Ovary (tissue), 9 donors: ENCODE measurements around the gene TSPAN5. TPM values are rescaled to one million over a fixed set of nuclear protein-coding genes. Genes with fewer than 3 reads are reported as not detected.

Source experiments
- DNase-seq, 5 donors: peaks; one replicate each; pipeline ENCODE4 v3.0.0-alpha.2; 2019 to 2020
- H3K27ac ChIP-seq, 2 donors: fragments of 200-600 bp; one replicate each; pipeline versions ENCODE4 v1.5.1 to v1.8.0; 2019 to 2022
- H3K27me3 ChIP-seq: fragments of 200-600 bp; one replicate; pipeline ENCODE4 v1.8.0; 2022
- H3K36me3 ChIP-seq: fragments of 200-600 bp; sonication (generic); one replicate; pipeline ENCODE4 v1.5.1; 2019
- H3K4me1 ChIP-seq: one replicate; pipeline ENCODE4 v1.8.1; 2013; ENCODE audit warnings: mild to moderate bottlenecking, moderate library complexity; ENCODE audit not compliant: insufficient read depth
- H3K4me3 ChIP-seq: fragments of 200-600 bp; sonication (generic); one replicate; pipeline ENCODE4 v1.5.1; 2017
- H3K9me3 ChIP-seq, 2 donors: fragments of 200-600 bp in 1 of 2; sonication (generic) in 1 of 2; one replicate each; pipeline versions ENCODE4 v1.5.1 to v1.8.1; 2013 to 2019; ENCODE audit warnings: mild to moderate bottlenecking in 1 of 2, moderate library complexity in 1 of 2
- CTCF ChIP-seq, 3 donors: fragments of 450-650 bp in 2 of 3; fragments of 200-600 bp in 1 of 3; IDR thresholded peaks; one replicate each; pipeline versions ENCODE4 v1.5.1 to v1.8.0; 2016 to 2022; ENCODE audit warnings: antibody characterized with exemption in 3 of 3, mild to moderate bottlenecking in 1 of 3
- EP300 ChIP-seq: sonication (generic); formaldehyde crosslinking; IDR thresholded peaks from one replicate; pipeline ENCODE4 v1.6.1; 2017; ENCODE audit warnings: antibody characterized with exemption
- POLR2A ChIP-seq: fragments of 450-650 bp; IDR thresholded peaks from one replicate; pipeline ENCODE4 v1.6.1; 2017; ENCODE audit warnings: antibody characterized with exemption, mild to moderate bottlenecking, moderate library complexity
- WGBS, 3 donors: extraction: QIAGEN DNeasy Blood & Tissue Kit in 1 of 3; methylation state at CpG; one replicate each; pipeline versions ENCODE4 v1.1.5 to v1.1.7; 2013 to 2017; 5-methylcytosine and 5-hydroxymethylcytosine counted together
- intact Hi-C, 4 donors: fragments of 100-400 bp; cut with DNase I; formaldehyde crosslinking; loops; one replicate each; pipeline versions ENCODE4 v1.11.0 to v1.15.1; 2022 to 2023
- polyA plus RNA-seq, 2 donors: library from polyadenylated mRNA; stranded (reverse); fragments of 200-250 nt in 1 of 2; fragments of 350-450 nt in 1 of 2; fragmentation: Illumina TruSeq in 1 of 2; extraction: RNeasy Lipid Tissue Mini Kit (QIAGEN cat#74804) in 1 of 2; gene quantifications; one replicate each; pipeline ENCODE4 v1.2.3, GENCODE V29; 2013 to 2014
- total RNA-seq, 7 donors: library from RNA; depleted of rRNA in 2 of 7; stranded (reverse); fragments of >200 nt in 2 of 7; fragmentation: NEBNext Ultra II Directional in 3 of 7; extraction: Animal tissue kit (Norgen Biotek cat#: 25700) in 3 of 7; gene quantifications; one replicate each; pipeline versions ENCODE4 v1.1.0 to v1.2.4, GENCODE V29; 2016 to 2023
- donor health status: DM: no; HTN: no; CAD: no; lungs with moderate emphysema.
- donor health status: DM: no; HTN: no; CAD: no.
- donor health status: Bipolar disorder and iron deficiency.
- donor health status: DM: yes; HTN: yes; CAD: no.
- donor health status: DM: no; HTN: no; CAD: no.
- donor health status: DM: yes; HTN: yes; CAD: no.

The TSPAN5 gene
- total and polyA plus RNA-seq, 9 donors: 34.0 to 69.5 (median 48.2) TPM

DNA sequence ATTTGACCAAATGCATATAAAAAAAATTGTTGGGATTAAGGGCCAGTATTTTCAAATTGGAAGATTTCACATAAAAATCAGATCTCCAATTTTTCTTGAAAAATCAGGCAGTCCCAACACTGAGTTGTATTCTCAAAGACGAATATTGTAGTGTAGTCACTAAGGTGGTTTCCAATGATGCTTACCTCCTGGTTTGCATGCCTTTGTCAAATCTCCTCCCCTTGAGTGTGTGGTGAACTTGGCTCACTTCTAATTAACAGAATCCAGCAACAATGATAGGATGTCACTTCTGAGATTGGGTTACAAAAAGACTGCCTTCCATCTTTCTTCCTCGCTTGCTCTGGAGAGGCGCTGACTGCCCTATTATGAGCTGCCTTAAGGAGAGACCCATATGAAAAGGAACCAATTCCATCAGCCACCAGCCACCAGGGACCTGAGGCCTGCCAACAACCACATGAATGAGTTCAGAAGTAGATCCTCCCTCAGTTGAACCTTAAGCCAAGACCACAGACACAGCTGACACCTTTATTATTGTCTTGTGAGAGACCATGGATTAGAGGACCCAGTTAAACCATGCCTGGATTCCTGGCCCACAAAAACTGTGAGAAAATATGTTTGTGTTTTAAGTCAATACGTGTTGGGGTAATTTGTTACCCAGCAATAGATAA, 31.2 kb upstream of the TSPAN5 start:
- Histone ChIP-seq H3K27me3 (no peaks in the 10 kb centered on the region), H3K4me1 (no peaks in the 10 kb centered on the region), H3K27ac (no peak overlapping the region), H3K9me3 (no peaks in the 10 kb centered on the region), H3K36me3 (no peaks in the 10 kb centered on the region), H3K4me3 (no peak overlapping the region)
- 92 to 97% (median 95%) methylated on average over 4 of the region's 4 CpGs for WGBS, 3 donors
- intact Hi-C loops: no loop called here
- TF ChIP-seq CTCF (IDR thresholded peaks at IDR 0.05) (no peak), EP300 (no peak), POLR2A (no peak)
- DNase-seq: no peak

GRCh38 chr4:98688411-98689290, 30.2 kb upstream of the TSPAN5 start:
- TF ChIP-seq EP300 (no peak), CTCF (IDR thresholded peaks at IDR 0.05) (no peak), POLR2A (no peak)
- Histone ChIP-seq H3K4me1 (no peaks in the 10 kb centered on the region), H3K27ac (no peak overlapping the region), H3K36me3 (no peaks in the 10 kb centered on the region), H3K27me3 (no peaks in the 10 kb centered on the region), H3K9me3 (no peaks in the 10 kb centered on the region), H3K4me3 (no peak overlapping the region)
- intact Hi-C loops: no loop called here
- DNase-seq: no peak
- 5 to 13% (median 5%) methylated on average over 5 of the region's 5 CpGs for WGBS, 3 donors

- 34 to 70% (median 59%) methylated on average over 1 of the region's 1 CpG for WGBS, 3 donors
- TF ChIP-seq CTCF (IDR thresholded peaks at IDR 0.05): no peak
- no peak for TF ChIP-seq POLR2A
- no peak for TF ChIP-seq EP300
- DNase-seq: no peak
- no peaks in the 10 kb centered on the region for H3K36me3 ChIP-seq
- H3K27me3 ChIP-seq: no peaks in the 10 kb centered on the region
- no peak overlapping the region for H3K4me3 ChIP-seq
- H3K9me3 ChIP-seq: no peaks in the 10 kb centered on the region
- no peak overlapping the region for H3K27ac ChIP-seq
- intact Hi-C loops: no loop called here
- H3K4me1 ChIP-seq: no peaks in the 10 kb centered on the region
Observed at GRCh38 chr4:98687876-98688275, 29.5 kb upstream of the TSPAN5 start.

DNA sequence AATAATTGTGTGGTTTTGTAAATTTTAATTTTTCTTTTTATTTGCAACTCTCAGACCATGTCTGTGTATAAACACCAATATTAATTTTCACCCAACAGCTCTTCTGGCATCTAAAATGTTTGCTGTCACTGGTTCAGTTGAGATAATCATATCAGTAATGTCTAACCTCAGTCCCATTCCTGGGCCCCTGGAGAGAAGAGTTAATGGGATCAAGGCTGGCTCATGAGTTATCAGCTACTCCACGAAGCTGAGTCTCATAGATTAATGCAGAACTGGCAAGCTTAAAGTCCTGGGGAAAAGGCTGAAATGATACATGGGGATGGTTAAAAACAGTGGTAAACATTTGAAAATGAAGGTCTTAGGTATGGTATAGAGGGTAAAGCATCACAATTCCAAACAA, 28.4 kb upstream of the TSPAN5 start:
- TF ChIP-seq CTCF (IDR thresholded peaks at IDR 0.05) (no peak), POLR2A (no peak), EP300 (no peak)
- Histone ChIP-seq H3K4me1 (no peaks in the 10 kb centered on the region), H3K36me3 (no peaks in the 10 kb centered on the region), H3K27ac (no peak overlapping the region), H3K9me3 (no peaks in the 10 kb centered on the region), H3K27me3 (no peaks in the 10 kb centered on the region), H3K4me3 (no peak overlapping the region)
- intact Hi-C loops: no loop called here
- WGBS, 3 donors: 9 to 18% (median 15%) methylated on average over 1 of the region's 1 CpG
- DNase-seq: no peak
